Measurements from ENCODE around the gene CEP131. TPM values are rescaled to one million over a fixed set of nuclear protein-coding genes. Genes with fewer than 3 reads are reported as not detected.

Gene CEP131
- total and polyA plus RNA-seq, 7 donors: 1.8 to 11.6 (median 5.0) TPM

- Histone ChIP-seq H3K4me3 (no peak overlapping the region), H3K9me3 (no peaks in the 10 kb centered on the region), H3K27ac (no peak overlapping the region), H3K4me1 (peaks cover 0 to 5% (median 2%) of the 10 kb centered on the region in 4 donors), H3K27me3 (no peaks in the 10 kb centered on the region), H3K36me3 (peaks cover 0 to 44% (median 0%) of the 10 kb centered on the region in 4 donors)
- 91 to 94% methylated on average over 15 of the region's 15 CpGs for WGBS, 2 donors
- DNase-seq: no peak
- intact Hi-C loops (cut with DNase I): no loop called here
- TF ChIP-seq EP300 (IDR thresholded peaks at IDR 0.05) (no peak), POLR2A (IDR thresholded peaks at IDR 0.05) (no peak), POLR2AphosphoS5 (IDR thresholded peaks at IDR 0.05) (no peak), CTCF (IDR thresholded peaks at IDR 0.05) (no peak)
Observed at GRCh38 chr17:81249223-81250040, 26.7 kb upstream of the CEP131 start.

- DNase-seq: no peak
- WGBS, 2 donors: 87 to 90% methylated on average over 16 of the region's 16 CpGs
- no peak overlapping the region for H3K4me3 ChIP-seq
- peaks cover 0 to 44% (median 0%) of the 10 kb centered on the region in 4 donors for H3K36me3 ChIP-seq
- no peaks in the 10 kb centered on the region for H3K27me3 ChIP-seq
- H3K9me3 ChIP-seq: no peaks in the 10 kb centered on the region
- peaks cover 0 to 4% (median 0%) of the 10 kb centered on the region in 4 donors for H3K4me1 ChIP-seq
- H3K27ac ChIP-seq: no peak overlapping the region
- intact Hi-C loops (cut with DNase I): no loop called here
- no peak for TF ChIP-seq POLR2AphosphoS5 (IDR thresholded peaks at IDR 0.05)
- TF ChIP-seq CTCF (IDR thresholded peaks at IDR 0.05): no peak
- no peak for TF ChIP-seq POLR2A (IDR thresholded peaks at IDR 0.05)
- TF ChIP-seq EP300 (IDR thresholded peaks at IDR 0.05): no peak
Observed at GRCh38 chr17:81248649-81249048, 25.9 kb upstream of the CEP131 start.

GRCh38 chr17:81247339-81247990 is 24.7 kb upstream of the CEP131 start:
- intact Hi-C loops (cut with DNase I): no loop called here
- H3K36me3 ChIP-seq: peaks cover 0 to 39% (median 0%) of the 10 kb centered on the region in 4 donors
- no peaks in the 10 kb centered on the region for H3K4me1 ChIP-seq
- no peak for DNase-seq
- H3K27ac ChIP-seq: no peak overlapping the region
- H3K27me3 ChIP-seq: no peaks in the 10 kb centered on the region
- WGBS, 2 donors: 90 to 94% methylated on average over 14 to 15 of the region's 15 CpGs
- no peak for TF ChIP-seq CTCF (IDR thresholded peaks at IDR 0.05)
- H3K4me3 ChIP-seq: no peak overlapping the region
- H3K9me3 ChIP-seq: no peaks in the 10 kb centered on the region

GRCh38 chr17:81246679-81247338 is 24.0 kb upstream of the CEP131 start:
- WGBS, 2 donors: 94% methylated on average over 28 of the region's 28 CpGs
- H3K4me1 ChIP-seq: peaks cover 0 to 5% (median 0%) of the 10 kb centered on the region in 4 donors
- no peaks in the 10 kb centered on the region for H3K9me3 ChIP-seq
- H3K27me3 ChIP-seq: no peaks in the 10 kb centered on the region
- no peak overlapping the region for H3K4me3 ChIP-seq
- peaks cover 0 to 33% (median 0%) of the 10 kb centered on the region in 4 donors for H3K36me3 ChIP-seq
- no peak overlapping the region for H3K27ac ChIP-seq
- no peak for DNase-seq
- TF ChIP-seq POLR2A (IDR thresholded peaks at IDR 0.05): no peak
- intact Hi-C loops (cut with DNase I): no loop called here

GRCh38 chr17:81246343-81246670 is 23.5 kb upstream of the CEP131 start:
- no peak overlapping the region for H3K4me3 ChIP-seq
- intact Hi-C loops (cut with DNase I): no loop called here
- no peak for DNase-seq
- WGBS, 2 donors: 95 to 96% methylated on average over 10 of the region's 10 CpGs
- H3K27ac ChIP-seq: no peak overlapping the region
- H3K4me1 ChIP-seq: peaks cover 0 to 5% (median 0%) of the 10 kb centered on the region in 4 donors
- no peaks in the 10 kb centered on the region for H3K27me3 ChIP-seq
- H3K9me3 ChIP-seq: no peaks in the 10 kb centered on the region
- H3K36me3 ChIP-seq: peaks cover 0 to 28% (median 0%) of the 10 kb centered on the region in 4 donors
- TF ChIP-seq EP300 (IDR thresholded peaks at IDR 0.05): no peak
- no peak for TF ChIP-seq CTCF (IDR thresholded peaks at IDR 0.05)
- TF ChIP-seq POLR2AphosphoS5 (IDR thresholded peaks at IDR 0.05): no peak
- TF ChIP-seq POLR2A (IDR thresholded peaks at IDR 0.05): no peak

Measured in sigmoid colon (tissue), 7 donors.